Fibroblast of lung (primary cell): Measurements from ENCODE around the gene CUEDC1. TPM values are rescaled to one million over a fixed set of nuclear protein-coding genes. Genes with fewer than 3 reads are reported as not detected.
A peak's percentile ranks its signal among the peaks of the same experiment; 100 is the strongest.

Source experiments
- DNase-seq, 2 donors: peaks; one replicate each; pipeline versions ENCODE4 v3.0.0 to v3.0.0-alpha.2; 2010; ENCODE audit warnings: low read depth in 2 of 2
- H2AFZ ChIP-seq: 2 replicates; pipeline ENCODE4 v1.5.1; 2012; ENCODE audit warnings: low read length, control low read depth, inconsistent platforms
- H3K27ac ChIP-seq: 2 replicates; pipeline ENCODE4 v1.5.1; 2011; ENCODE audit warnings: low read length, control low read depth; ENCODE audit not compliant: insufficient read depth
- H3K27me3 ChIP-seq: 2 replicates; pipeline ENCODE4 v1.5.1; 2011; ENCODE audit warnings: mild to moderate bottlenecking, low read length; ENCODE audit not compliant: control insufficient read depth, insufficient read depth
- H3K36me3 ChIP-seq: 2 replicates; pipeline ENCODE4 v1.5.1; 2011; ENCODE audit warnings: low read length; ENCODE audit not compliant: control insufficient read depth, insufficient read depth
- H3K4me1 ChIP-seq: 2 replicates; pipeline ENCODE4 v1.5.1; 2011; ENCODE audit warnings: low read length; ENCODE audit not compliant: control insufficient read depth, insufficient read depth; ENCODE audit errors: extremely low read depth
- H3K4me2 ChIP-seq: 2 replicates; pipeline ENCODE4 v1.5.1; 2011; ENCODE audit warnings: low read length, control low read depth; ENCODE audit not compliant: insufficient read depth; ENCODE audit errors: extremely low read depth
- H3K4me3 ChIP-seq, 4 experiments: fragments of 200-600 bp in 1 of 4; sonication (generic) in 1 of 4; replicated peaks in 1 of 4; 2 replicates each; pipeline ENCODE4 v1.5.1; 2011 to 2016; ENCODE audit warnings: low read length in 4 of 4, low read depth in 3 of 4, mild to moderate bottlenecking in 3 of 4, control low read depth in 2 of 4, inconsistent platforms in 1 of 4, mixed read lengths in 1 of 4; ENCODE audit not compliant: insufficient read depth in 1 of 4; ENCODE audit errors: control extremely low read depth in 1 of 4
- H3K79me2 ChIP-seq: 2 replicates; pipeline ENCODE4 v1.5.1; 2012; ENCODE audit warnings: mild to moderate bottlenecking, low read length, inconsistent platforms; ENCODE audit not compliant: control insufficient read depth, insufficient read depth
- H3K9ac ChIP-seq: 2 replicates; pipeline ENCODE4 v1.5.1; 2011; ENCODE audit warnings: mild to moderate bottlenecking, low read length, control low read depth; ENCODE audit not compliant: insufficient read depth
- H3K9me3 ChIP-seq: 2 replicates; pipeline ENCODE4 v1.5.1; 2012; ENCODE audit warnings: low read depth, low read length; ENCODE audit not compliant: control insufficient read depth, insufficient read depth
- H4K20me1 ChIP-seq: 2 replicates; pipeline ENCODE4 v1.5.1; 2011; ENCODE audit warnings: low read length; ENCODE audit not compliant: control insufficient read depth, insufficient read depth; ENCODE audit errors: extremely low read depth
- CTCF ChIP-seq, 2 donors: IDR thresholded peaks in 1 of 2; conservative IDR thresholded peaks in 1 of 2; 1 replicate in 1 of 2; 2 replicates in 1 of 2; pipeline ENCODE4 v1.5.1; 2011 to 2012; ENCODE audit warnings: low read length in 2 of 2, control low read depth in 1 of 2, inconsistent platforms in 1 of 2, low read depth in 1 of 2, mild to moderate bottlenecking in 1 of 2
- EZH2 ChIP-seq: IDR thresholded peaks from 2 replicates; pipeline ENCODE4 v1.5.1; 2012; ENCODE audit warnings: low read length, control low read depth, mild to moderate bottlenecking; ENCODE audit errors: missing control alignments
- polyA plus RNA-seq, 2 donors: library from polyadenylated mRNA; depleted of rRNA in 1 of 2; stranded (reverse) in 1 of 2; unstranded in 1 of 2; fragments of >200 nt; gene quantifications; 2 replicates each; pipeline ENCODE4 v1.2.1, GENCODE V29; 2011 to 2012; ENCODE audit warnings: missing spikeins in 1 of 2
- total RNA-seq: library from RNA; depleted of rRNA; stranded (reverse); fragments of >200 nt; gene quantifications from 2 replicates; pipeline ENCODE4 v1.2.1, GENCODE V29; 2014

The CUEDC1 gene
- total and polyA plus RNA-seq, 2 donors (not counting 1 experiment from before 2014, with no cell fraction given): 11.9 to 34.9 TPM

GRCh38 chr17:57886020-57886419 lies 69.2 kb downstream of the CUEDC1 start:
- Histone ChIP-seq H3K36me3 (peaks cover 4% of the 10 kb centered on the region), H4K20me1 (no peaks in the 10 kb centered on the region), H3K27ac (no peak overlapping the region), H3K9me3 (no peaks in the 10 kb centered on the region), H3K4me2 (no peak overlapping the region), H3K27me3 (no peaks in the 10 kb centered on the region), H2AFZ (no peak overlapping the region), H3K4me1 (peaks cover 24% of the 10 kb centered on the region), H3K4me3 (no peak overlapping the region), H3K9ac (no peak overlapping the region), H3K79me2 (peaks cover 11% of the 10 kb centered on the region)
- TF ChIP-seq EZH2: no peak
- TF ChIP-seq CTCF (conservative IDR thresholded peaks at IDR 0.05 in 1 of 2, IDR thresholded peaks at IDR 0.05 in 1 of 2; ENCODE audit: low read depth in 1 of 2, low read length in 2 of 2): no peak
- DNase-seq: no peak

GRCh38 chr17:57885148-57885915 lies 69.9 kb downstream of the CUEDC1 start:
- no peak for TF ChIP-seq EZH2
- TF ChIP-seq CTCF (conservative IDR thresholded peaks at IDR 0.05 in 1 of 2, IDR thresholded peaks at IDR 0.05 in 1 of 2; ENCODE audit: low read depth in 1 of 2, low read length in 2 of 2): no peak

GRCh38 chr17:57881783-57882351 lies 73.3 kb downstream of the CUEDC1 start:
- no peak overlapping the region for H2AFZ ChIP-seq
- H3K79me2 ChIP-seq: peaks cover 2% of the 10 kb centered on the region
- H4K20me1 ChIP-seq: no peaks in the 10 kb centered on the region
- peak overlapping the region; percentile 77 for H3K27ac ChIP-seq
- TF ChIP-seq EZH2 (no peak), CTCF (conservative IDR thresholded peaks at IDR 0.05 in 1 of 2, IDR thresholded peaks at IDR 0.05 in 1 of 2; ENCODE audit: low read depth in 1 of 2, low read length in 2 of 2) (no peak)
- H3K36me3 ChIP-seq: peaks cover 6% of the 10 kb centered on the region
- peak overlapping the region; percentile 22 for H3K9ac ChIP-seq
- H3K4me1 ChIP-seq: peaks cover 31% of the 10 kb centered on the region
- DNase-seq: peak in 1 of 2 donors; percentile 23
- no peak overlapping the region for H3K4me3 ChIP-seq
- no peaks in the 10 kb centered on the region for H3K9me3 ChIP-seq
- H3K27me3 ChIP-seq: no peaks in the 10 kb centered on the region
- H3K4me2 ChIP-seq: no peak overlapping the region

More at GRCh38 chr17:57885148-57885915, 69.9 kb downstream of the CUEDC1 start:
- peaks cover 9% of the 10 kb centered on the region for H3K79me2 ChIP-seq
- H3K9ac ChIP-seq: no peak overlapping the region
- no peak overlapping the region for H3K4me3 ChIP-seq
- H3K27ac ChIP-seq: no peak overlapping the region
- peaks cover 4% of the 10 kb centered on the region for H3K36me3 ChIP-seq
- no peaks in the 10 kb centered on the region for H3K9me3 ChIP-seq
- no peak overlapping the region for H3K4me2 ChIP-seq
- H3K4me1 ChIP-seq: peaks cover 23% of the 10 kb centered on the region
- H4K20me1 ChIP-seq: no peaks in the 10 kb centered on the region
- DNase-seq: no peak
- no peaks in the 10 kb centered on the region for H3K27me3 ChIP-seq
- H2AFZ ChIP-seq: no peak overlapping the region
